HG03558 (cell line): ENCODE results near the gene PDZD2.

ENCODE experiments used
- ATAC-seq: cut with Tn5 transposase; IDR thresholded peaks from one replicate; pipeline ENCODE4 v1.9.1; 2021; ENCODE audit warnings: moderate number of reproducible peaks; ENCODE audit not compliant: unreplicated experiment; ENCODE audit errors: extremely low read depth

Gene PDZD2

GRCh38 chr5:31807789-31808540 is 169.0 kb downstream of the PDZD2 start:
- ATAC-seq: no peak

DNA sequence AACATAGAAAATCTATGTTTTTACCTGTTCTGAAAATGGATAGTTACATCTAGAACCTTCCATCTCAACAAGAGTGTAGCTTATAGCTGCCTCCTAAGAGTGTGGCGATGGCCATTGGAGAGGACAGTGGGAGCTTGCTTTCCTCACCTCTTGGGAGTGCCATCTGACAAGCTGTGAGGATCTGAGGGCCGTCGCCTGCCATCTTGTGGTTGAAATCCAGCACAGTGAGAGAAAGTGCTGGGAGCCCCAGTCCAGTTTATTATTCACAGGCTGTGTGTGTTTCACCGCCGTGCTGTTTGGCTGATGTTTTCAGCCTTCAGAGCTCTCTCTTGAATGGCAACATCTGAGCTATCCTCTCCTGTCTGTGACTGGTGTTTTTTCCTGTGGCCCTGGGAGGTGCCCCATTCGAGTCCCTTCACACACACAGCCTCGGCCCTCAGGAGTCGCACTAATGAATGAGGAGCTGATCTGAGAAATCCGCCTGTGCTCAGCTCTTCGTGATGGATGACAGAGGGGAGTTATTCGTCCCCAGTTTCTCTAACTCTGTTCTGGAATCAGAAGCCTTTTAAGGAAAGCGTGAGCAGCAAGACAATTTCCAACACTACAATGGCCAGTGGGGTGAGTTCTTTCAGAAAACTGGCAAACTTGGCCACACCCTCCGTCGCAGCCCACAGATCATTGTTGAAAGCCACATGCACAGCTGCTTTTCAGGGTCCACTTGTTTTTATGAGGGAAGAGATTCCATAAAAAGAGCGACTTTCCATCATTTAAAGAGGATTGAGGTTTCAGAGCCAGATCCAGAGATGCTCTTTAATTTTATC is 170.3 kb downstream of the PDZD2 start:
- ATAC-seq: no peak

- ATAC-seq: no peak
These were observed 172.3 kb downstream of the PDZD2 start for GRCh38 chr5:31811210-31811609.

DNA sequence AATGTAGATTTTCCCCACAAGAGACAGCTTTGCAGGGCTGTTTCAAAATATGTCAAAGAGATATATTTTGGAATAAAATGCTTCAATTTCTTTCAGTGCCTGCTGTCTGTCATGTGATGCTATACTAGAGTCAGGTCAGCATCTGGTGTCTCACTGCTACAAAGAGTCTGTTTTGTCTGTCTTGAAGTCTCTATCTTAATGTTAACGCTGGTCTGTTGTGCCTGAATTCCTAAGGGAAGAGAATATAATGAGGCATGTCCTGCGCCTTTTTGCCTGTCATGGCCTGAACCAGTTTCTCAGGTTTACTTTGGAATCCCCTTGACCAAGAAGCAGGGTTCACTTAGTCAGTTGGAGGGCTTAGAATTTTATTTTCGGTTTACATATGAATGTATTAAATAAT is 176.4 kb downstream of the PDZD2 start:
- no peak for ATAC-seq

- no peak for ATAC-seq
These were observed 181.1 kb downstream of the PDZD2 start for GRCh38 chr5:31819926-31820516.

DNA sequence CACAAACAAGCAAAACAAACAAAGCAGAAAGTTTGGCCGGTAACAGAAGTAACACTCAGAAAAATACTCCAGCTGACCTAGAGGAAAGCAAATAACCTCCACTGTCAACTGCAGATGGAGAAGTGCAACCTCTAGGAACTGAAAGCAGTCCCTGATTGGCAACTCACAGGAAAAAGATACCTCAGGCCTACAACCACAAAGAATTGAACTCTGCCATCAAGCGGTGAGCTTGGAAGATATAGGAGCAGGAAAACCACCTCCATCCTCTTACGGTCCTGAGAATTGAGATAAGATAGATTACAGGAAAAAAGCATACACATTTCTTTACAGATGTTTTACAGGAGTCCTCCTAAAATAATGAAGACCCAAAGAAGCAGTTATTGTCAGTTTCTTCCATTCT is 184.5 kb downstream of the PDZD2 start:
- no peak for ATAC-seq

DNA sequence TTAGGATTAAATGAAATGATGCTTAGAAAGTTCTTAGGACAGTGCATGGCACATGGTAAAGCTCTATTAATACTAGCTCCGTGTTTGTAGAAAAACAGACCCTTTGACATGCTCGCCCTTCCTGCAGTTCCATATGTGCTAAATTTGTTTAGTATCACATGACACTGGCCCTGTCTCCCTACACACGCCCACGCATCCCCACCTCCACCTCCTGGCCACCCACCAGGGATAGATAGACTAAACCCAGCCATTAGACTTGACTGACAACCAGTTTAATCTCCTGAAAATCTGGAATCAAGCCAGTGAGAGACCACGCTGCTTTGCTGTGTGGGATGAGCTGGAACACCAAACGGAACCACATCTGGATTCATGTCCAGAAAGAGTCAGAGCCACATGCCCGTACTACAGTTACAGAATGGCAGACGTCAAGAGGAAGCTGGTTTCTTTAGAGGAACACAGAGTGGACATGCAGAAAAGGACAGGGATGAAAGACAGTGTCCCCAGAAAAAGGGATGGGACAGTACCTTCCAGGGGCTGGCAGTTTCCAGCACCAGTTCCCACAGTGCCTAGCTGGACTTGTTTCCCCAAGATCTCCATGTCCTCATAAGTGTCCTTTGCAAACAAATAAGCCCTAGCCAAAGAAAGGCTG is 186.1 kb downstream of the PDZD2 start:
- ATAC-seq: no peak

- no peak for ATAC-seq
These were observed 186.7 kb downstream of the PDZD2 start for GRCh38 chr5:31825518-31826068.

GRCh38 chr5:31827867-31828266 is 188.9 kb downstream of the PDZD2 start:
- no peak for ATAC-seq

GRCh38 chr5:31832966-31833365 is 194.0 kb downstream of the PDZD2 start:
- ATAC-seq: no peak

GRCh38 chr5:31833710-31834109 is 194.8 kb downstream of the PDZD2 start:
- ATAC-seq: no peak

- ATAC-seq: no peak
These were observed 205.9 kb downstream of the PDZD2 start for GRCh38 chr5:31844622-31845345.

DNA sequence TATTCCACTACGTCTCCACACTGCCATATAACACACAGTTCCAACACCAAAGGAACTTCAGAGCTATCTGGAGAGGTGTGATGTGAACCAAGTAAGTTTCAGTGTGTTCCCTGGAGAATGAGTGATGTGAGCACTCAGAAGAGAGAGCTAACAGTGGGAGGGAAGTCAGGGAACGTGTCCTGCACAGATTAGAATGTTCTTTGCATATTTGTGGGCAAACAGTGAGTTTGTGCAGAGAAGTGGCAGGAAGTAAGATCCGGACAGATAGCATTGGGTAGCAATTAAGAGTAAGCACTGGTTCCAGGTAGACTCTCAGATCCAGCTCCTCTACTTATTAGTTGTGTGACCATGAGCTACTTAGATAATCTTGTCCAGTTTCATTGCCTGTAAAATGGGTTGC is 206.4 kb downstream of the PDZD2 start:
- ATAC-seq: no peak

DNA sequence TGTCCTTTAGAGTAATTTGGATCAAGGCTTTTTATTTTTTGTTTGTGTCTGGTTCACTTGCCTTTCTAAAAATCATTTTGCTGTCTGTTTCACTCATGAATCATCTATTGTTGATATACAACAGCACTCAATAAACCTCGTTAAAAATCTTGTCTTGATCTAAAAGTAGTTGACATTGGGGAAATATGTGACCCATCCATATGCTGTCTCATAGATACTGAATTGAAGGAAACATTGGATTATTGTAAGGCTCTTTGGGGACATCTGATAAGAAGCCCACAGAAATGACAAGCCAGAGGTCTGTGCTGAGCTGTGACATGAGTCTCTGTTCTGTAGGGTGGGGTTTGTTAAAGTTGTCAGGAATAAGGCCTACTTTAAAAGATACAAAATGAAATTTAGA is 208.0 kb downstream of the PDZD2 start:
- ATAC-seq: no peak

- no peak for ATAC-seq
These were observed 208.4 kb downstream of the PDZD2 start for GRCh38 chr5:31847354-31847753.

GRCh38 chr5:31850981-31851689 is 212.2 kb downstream of the PDZD2 start:
- ATAC-seq: no peak

DNA sequence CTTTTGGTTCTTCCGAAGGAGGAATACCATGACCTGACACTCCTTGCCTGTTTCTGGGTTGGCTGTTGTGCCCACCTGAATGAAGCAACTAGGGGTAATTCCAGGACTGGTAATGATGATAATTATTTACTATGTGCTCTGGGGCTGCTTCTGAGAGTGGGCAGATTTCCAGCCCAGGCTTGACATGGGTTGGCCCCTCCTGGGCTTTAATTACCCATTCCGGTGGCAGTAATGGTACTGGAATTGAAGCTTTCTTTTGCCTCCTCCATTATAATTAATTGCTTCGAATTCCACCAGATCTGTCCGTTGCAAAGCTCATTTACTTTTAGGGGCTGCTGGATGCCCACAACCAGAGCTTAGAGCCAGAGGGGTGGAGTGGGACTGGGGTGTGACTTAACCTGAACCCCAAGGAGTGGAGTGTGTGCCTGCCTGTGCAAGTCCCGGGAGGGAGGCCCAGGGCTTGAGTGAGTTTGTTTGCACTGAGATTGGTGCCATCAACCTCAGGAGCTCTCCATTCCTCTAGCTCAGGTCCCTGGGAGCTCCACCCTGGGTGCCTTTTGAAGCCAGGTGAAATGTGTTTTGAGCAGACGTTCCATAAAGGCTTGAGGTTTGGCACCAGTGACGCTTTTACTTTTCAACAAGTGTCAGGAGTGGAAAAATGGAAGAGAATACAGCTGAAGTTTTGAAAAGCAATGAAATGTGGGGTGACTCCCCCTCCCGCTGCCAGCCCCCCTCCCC is 214.6 kb downstream of the PDZD2 start:
- no peak for ATAC-seq
